GM19035 (cell line): ENCODE results near the gene SPACA7.

Source experiments
- ATAC-seq: cut with Tn5 transposase; IDR thresholded peaks from one replicate; pipeline ENCODE4 v1.9.1; 2021; ENCODE audit not compliant: unreplicated experiment

Gene SPACA7

GRCh38 chr13:112376050-112376681 is at the start of gene SPACA7:
Gene SPACA7 (plus strand): TSS chr13:112376355. CDS start chr13:112376386, 31 bp downstream.
- ATAC-seq: no peak

DNA sequence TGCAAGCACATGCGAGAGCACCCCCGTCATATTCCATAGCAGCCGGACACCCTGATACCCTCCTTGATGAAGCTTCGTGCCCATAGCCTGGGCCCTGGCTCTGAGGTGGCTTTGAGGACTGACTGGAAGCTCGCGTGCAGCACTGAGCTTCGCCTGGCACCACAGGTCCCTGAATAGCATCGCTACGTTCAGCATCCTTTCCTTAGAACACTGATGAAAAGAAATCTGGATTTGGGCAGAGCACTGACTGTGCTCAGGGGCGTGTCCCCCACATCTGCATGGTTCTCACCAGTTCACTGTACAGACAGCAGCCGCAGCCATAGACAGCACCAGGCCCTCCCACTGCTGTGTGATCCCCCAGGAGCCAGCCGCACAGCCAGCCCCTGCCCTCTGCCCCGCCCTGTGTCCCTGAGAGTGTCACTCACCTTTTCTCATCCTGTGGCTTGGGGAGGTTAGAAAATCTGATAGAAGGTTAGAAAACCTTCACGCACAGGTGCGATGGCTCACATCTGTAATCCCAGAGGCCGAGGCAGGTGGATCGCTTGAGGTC is 49.3 kb upstream of the SPACA7 start:
- ATAC-seq: no peak

GRCh38 chr13:112328936-112329335 is 47.2 kb upstream of the SPACA7 start:
- ATAC-seq: no peak

DNA sequence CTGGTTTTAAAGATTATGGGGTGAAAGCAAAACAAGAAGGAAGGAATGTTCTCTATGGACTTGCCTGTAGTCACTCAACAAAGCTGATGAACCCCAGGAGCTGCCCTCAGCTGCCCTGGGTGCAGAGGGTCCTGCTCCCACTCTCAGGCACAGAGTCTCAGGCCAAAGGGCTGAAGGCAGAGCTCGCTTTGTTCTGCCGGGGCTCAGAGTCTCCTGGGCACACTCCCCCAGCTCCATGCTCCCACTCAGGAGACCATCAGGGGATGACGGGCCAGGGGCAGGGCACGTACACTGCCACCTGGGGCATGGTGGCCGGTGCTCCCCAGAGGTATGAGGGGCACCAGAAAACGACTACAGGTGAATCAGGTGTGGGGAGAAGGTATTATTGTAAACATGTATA is 46.8 kb upstream of the SPACA7 start:
- no peak for ATAC-seq

- ATAC-seq: no peak
These were observed 46.1 kb upstream of the SPACA7 start for GRCh38 chr13:112330066-112330465.

DNA sequence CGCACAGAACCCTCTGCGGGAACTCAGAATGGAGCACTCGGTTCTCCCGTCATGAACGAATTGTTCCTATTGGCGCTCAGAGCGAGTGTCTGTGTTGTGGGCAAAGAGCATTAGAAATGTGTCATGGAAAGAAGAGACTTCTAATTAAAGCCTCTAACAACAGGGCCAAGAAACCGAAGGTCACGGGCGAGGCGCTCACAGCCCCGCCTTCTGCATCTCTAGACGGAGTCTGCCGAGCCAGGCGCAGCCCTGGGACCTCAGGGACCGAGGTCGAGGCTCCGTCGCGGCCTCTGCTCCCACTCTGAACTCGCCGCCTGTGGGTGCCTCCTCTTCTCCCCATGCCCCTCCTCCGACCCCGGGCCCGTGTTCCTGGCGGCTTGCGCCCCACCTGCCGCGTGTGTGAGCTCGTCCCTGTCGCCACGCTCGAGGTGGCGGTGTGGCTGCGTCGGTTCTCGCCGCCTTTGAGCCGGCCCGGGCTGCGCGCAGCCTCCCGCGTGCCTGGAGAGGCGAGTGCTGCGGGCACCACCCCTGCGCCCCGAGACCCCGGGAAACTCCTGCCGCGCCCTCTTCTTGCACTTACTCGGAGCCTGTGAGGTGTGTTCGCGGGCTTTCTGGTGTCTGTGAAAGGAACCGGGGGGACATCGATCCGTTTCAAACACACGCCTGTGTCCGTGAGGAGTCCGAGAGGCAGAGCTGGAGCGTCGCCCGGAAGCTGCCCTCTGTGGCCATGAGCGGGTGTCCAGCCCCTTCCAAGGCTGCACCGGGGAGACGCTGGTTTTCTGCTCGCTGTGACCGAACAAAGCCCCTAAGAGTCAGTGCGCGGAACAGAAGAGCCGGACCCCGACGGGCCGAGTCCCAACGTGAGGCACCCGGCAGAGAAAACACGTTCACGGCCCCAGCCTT is 45.4 kb upstream of the SPACA7 start:
- no peak for ATAC-seq

GRCh38 chr13:112331675-112332074 is 44.5 kb upstream of the SPACA7 start:
- ATAC-seq: no peak

DNA sequence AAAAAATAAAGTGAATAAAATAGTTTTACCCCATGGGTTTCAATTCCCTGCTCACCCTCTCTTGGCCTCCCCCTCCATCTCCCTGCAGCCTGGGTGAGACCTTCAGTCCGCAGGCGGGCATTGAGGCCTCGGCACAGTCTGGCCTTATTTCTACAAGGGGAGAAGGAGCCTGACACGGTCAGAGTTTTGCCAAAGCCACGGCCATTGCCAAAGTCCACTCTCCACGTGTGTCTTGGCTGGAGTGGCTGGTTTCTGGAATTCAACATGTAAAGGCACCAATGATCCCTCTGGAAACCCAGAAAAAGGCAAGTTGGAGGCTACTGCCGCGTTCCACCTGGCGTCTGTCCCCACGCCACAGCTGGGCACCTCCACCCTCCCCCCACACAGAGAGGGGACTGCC is 43.4 kb upstream of the SPACA7 start:
- no peak for ATAC-seq

GRCh38 chr13:112333756-112334543 is 42.2 kb upstream of the SPACA7 start:
- no peak for ATAC-seq

GRCh38 chr13:112335135-112335534 is 41.0 kb upstream of the SPACA7 start:
- ATAC-seq: no peak

DNA sequence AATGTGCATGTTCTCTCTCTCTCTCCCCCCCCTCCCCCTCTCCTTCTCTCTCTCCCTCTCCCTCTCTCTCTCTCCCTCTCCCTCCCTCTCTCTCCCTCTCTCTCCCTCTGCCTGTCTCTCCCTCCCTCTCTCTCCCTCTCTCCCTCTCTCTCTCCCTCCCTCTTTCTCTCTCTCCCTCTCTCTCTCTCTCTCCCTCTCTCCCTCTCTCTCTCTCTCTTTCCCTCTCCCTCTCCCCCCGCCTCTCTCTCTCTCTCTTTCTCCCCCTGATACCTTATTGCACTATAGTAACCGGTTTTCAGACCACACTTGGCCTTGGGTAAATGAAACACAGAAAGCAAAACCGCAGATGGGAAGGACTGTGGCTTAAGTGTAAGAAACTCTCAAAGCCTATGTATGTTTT is 34.7 kb upstream of the SPACA7 start:
- no peak for ATAC-seq

DNA sequence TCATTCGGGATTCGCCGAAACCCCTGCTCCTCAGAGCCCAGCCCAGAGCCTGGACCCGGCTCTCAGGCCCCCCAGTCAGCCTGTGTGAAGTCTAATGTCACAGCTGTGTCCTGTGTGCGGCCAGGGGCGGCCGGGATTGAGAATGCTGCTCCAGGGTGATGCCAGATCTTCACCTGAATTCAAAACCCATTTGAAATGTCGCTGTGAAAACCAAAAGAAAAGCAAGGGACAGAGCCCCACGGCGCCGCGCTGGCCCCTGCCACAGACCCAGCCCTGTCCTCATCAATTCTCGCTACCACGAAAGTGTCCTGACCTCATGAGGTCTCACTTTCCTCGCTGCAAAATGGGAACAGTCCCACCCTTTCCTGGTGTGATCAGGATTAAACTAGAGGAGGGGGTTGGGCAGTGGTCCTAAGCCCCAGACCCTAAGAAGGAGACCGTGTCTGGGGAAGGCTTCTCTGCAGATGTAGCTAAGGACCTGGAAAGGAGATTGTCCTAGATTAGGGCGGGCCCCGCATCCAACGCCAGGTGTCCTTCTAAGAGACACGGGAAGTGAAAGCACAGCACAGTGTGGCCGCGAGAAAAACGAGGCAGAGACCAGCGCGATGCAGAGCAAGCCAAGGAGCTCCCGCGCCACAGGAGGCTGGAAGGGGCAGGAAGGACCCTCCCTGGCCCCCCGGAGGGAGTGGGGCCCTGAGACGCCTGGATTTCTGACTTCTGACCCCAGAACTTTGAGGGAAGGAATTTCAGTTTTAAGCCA is 34.0 kb upstream of the SPACA7 start:
- ATAC-seq: no peak

GRCh38 chr13:112342841-112343361 is 33.3 kb upstream of the SPACA7 start:
- ATAC-seq: no peak

DNA sequence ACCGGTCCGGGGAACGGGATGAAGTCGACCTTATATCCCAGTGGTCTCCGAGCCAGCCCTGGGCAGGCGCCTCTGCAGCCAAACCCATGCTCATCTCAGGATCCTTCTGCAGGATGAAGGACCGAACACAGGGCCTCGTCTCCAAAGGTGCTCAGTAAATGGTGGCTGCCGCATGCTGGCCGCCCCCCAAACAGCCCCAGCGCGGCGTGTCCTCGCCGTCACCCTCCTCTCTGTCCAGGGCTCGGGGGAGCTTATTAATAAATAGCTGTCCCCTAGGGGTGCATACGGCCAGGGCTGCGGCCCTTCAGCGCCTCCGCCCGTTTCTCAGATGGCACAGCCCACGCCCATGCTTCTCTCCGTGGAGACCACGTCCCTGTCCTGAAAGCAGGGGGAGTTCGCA is 32.6 kb upstream of the SPACA7 start:
- no peak for ATAC-seq

- ATAC-seq: no peak
These were observed 30.4 kb upstream of the SPACA7 start for GRCh38 chr13:112345826-112346172.

- no peak for ATAC-seq
These were observed 29.8 kb upstream of the SPACA7 start for GRCh38 chr13:112346173-112346898.

GRCh38 chr13:112346899-112347229 is 29.3 kb upstream of the SPACA7 start:
- ATAC-seq: no peak

DNA sequence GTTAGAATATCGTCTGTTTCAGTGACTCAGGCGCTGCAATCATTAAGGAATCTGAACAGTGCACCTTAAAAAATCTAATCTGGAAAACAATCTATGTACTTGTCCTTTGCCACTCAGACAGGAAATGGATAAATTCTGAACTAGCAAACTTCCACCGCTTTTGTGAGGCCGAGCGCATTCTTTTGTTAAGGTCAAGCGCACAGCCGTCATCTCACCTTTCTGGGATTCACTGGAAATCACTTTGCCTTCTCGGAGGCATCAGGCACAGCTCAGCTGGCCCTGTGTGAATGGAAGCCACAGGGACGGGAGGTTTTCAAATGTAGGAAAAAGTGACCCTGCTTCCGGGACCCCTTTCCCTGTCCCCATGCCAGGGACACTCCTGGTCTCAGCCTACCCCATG is 28.2 kb upstream of the SPACA7 start:
- ATAC-seq: no peak

- ATAC-seq: no peak
These were observed 27.4 kb upstream of the SPACA7 start for GRCh38 chr13:112348642-112349345.
